Activated naive CD8-positive, alpha-beta T cell treated with anti-CD3 and anti-CD28 coated beads for 36 hours (primary cell): ENCODE measurements around the gene MSRB1. TPM values are rescaled to one million over a fixed set of nuclear protein-coding genes. Genes with fewer than 3 reads are reported as not detected.
"Not testable (repeated sequence)": the region's sequence is repeated elsewhere in the genome, so short reads cannot be mapped to it uniquely, and the experiment has no call there.

Experiments
- DNase-seq: peaks from one replicate; pipeline ENCODE4 v3.0.0; 2021
- H3K27ac Mint-ChIP-seq: one replicate; pipeline ENCODE4 v1.8.0; 2022; ENCODE audit warnings: mild to moderate bottlenecking, moderate library complexity, mixed read lengths
- H3K27me3 Mint-ChIP-seq: one replicate; pipeline ENCODE4 v1.8.0; 2022; ENCODE audit warnings: mild to moderate bottlenecking, mixed read lengths
- H3K36me3 Mint-ChIP-seq: one replicate; pipeline ENCODE4 v1.8.0; 2021; ENCODE audit warnings: mild to moderate bottlenecking, mixed read lengths
- H3K4me1 Mint-ChIP-seq: one replicate; pipeline ENCODE4 v1.8.0; 2021; ENCODE audit warnings: mixed read lengths
- H3K4me3 Mint-ChIP-seq: one replicate; pipeline ENCODE4 v1.8.0; 2022; ENCODE audit warnings: mild to moderate bottlenecking, moderate library complexity, mixed read lengths
- H3K9me3 Mint-ChIP-seq: one replicate; pipeline ENCODE4 v1.8.0; 2022; ENCODE audit warnings: mixed read lengths
- total RNA-seq, 2 experiments: library from RNA; stranded (reverse); gene quantifications; one replicate each; pipeline ENCODE4 v1.2.3, GENCODE V29; 2021

Gene MSRB1
- total RNA-seq, 2 experiments from 2014 or later, result 21.3 to 22.4 TPM

- DNase-seq, H3K9me3 Mint-ChIP-seq, H3K27ac Mint-ChIP-seq, H3K4me3 Mint-ChIP-seq: not testable (repeated sequence)
- peaks cover 33% of the 10 kb centered on the region for H3K4me1 Mint-ChIP-seq
- peaks cover 33% of the 10 kb centered on the region for H3K36me3 Mint-ChIP-seq
- H3K27me3 Mint-ChIP-seq, result peaks cover 17% of the 10 kb centered on the region
Observed at GRCh38 chr16:1958143-1958491, 15.1 kb upstream of the MSRB1 start.

- H3K4me3 Mint-ChIP-seq, DNase-seq, H3K9me3 Mint-ChIP-seq, H3K27ac Mint-ChIP-seq: not testable (repeated sequence)
- Mint-ChIP-seq H3K36me3 (peaks cover 27% of the 10 kb centered on the region), H3K27me3 (peaks cover 14% of the 10 kb centered on the region), H3K4me1 (peaks cover 29% of the 10 kb centered on the region)
Observed at GRCh38 chr16:1957434-1958142, 14.6 kb upstream of the MSRB1 start.

- Mint-ChIP-seq H3K4me1 (no peaks in the 10 kb centered on the region), H3K4me3 (no peak overlapping the region), H3K36me3 (no peaks in the 10 kb centered on the region), H3K9me3 (no peaks in the 10 kb centered on the region), H3K27me3 (peaks cover 2% of the 10 kb centered on the region), H3K27ac (no peak overlapping the region)
- DNase-seq, result no peak
Observed at GRCh38 chr16:1953734-1954133, 10.7 kb upstream of the MSRB1 start.

GRCh38 chr16:1950559-1950958 is 7.6 kb upstream of the MSRB1 start:
- Mint-ChIP-seq H3K27ac (no peak overlapping the region), H3K27me3 (no peaks in the 10 kb centered on the region), H3K36me3 (no peaks in the 10 kb centered on the region)

GRCh38 chr16:1950047-1950446 is 7.0 kb upstream of the MSRB1 start:
- Mint-ChIP-seq H3K4me3 (no peak overlapping the region), H3K36me3 (no peaks in the 10 kb centered on the region), H3K4me1 (no peaks in the 10 kb centered on the region), H3K9me3 (no peaks in the 10 kb centered on the region), H3K27ac (no peak overlapping the region), H3K27me3 (no peaks in the 10 kb centered on the region)
- DNase-seq, result no peak

More at GRCh38 chr16:1950559-1950958, 7.6 kb upstream of the MSRB1 start:
- DNase-seq, result no peak
- no peaks in the 10 kb centered on the region for H3K4me1 Mint-ChIP-seq
- no peaks in the 10 kb centered on the region for H3K9me3 Mint-ChIP-seq
- H3K4me3 Mint-ChIP-seq, result no peak overlapping the region

- H3K4me3 Mint-ChIP-seq, result no peak overlapping the region
- peaks cover under 1% of the 10 kb centered on the region for H3K4me1 Mint-ChIP-seq
- no peaks in the 10 kb centered on the region for H3K27me3 Mint-ChIP-seq
- no peaks in the 10 kb centered on the region for H3K9me3 Mint-ChIP-seq
- H3K27ac Mint-ChIP-seq, result no peak overlapping the region
- no peaks in the 10 kb centered on the region for H3K36me3 Mint-ChIP-seq
- no peak for DNase-seq
Observed at GRCh38 chr16:1949507-1949906, 6.5 kb upstream of the MSRB1 start.

GRCh38 chr16:1947369-1947670 is 4.3 kb upstream of the MSRB1 start:
- no peak overlapping the region for H3K27ac Mint-ChIP-seq
- no peaks in the 10 kb centered on the region for H3K36me3 Mint-ChIP-seq
- peaks cover 10% of the 10 kb centered on the region for H3K4me1 Mint-ChIP-seq
- H3K4me3 Mint-ChIP-seq, result no peak overlapping the region
- no peaks in the 10 kb centered on the region for H3K27me3 Mint-ChIP-seq
- no peak for DNase-seq
- H3K9me3 Mint-ChIP-seq, result no peaks in the 10 kb centered on the region

GRCh38 chr16:1946495-1947368 is 3.7 kb upstream of the MSRB1 start:
- Mint-ChIP-seq H3K36me3 (no peaks in the 10 kb centered on the region), H3K9me3 (no peaks in the 10 kb centered on the region), H3K4me3 (no peak overlapping the region), H3K4me1 (peaks cover 14% of the 10 kb centered on the region), H3K27ac (no peak overlapping the region), H3K27me3 (no peaks in the 10 kb centered on the region)
- no peak for DNase-seq

- Mint-ChIP-seq H3K27me3 (no peaks in the 10 kb centered on the region), H3K27ac (no peak overlapping the region), H3K36me3 (no peaks in the 10 kb centered on the region), H3K4me1 (peaks cover 17% of the 10 kb centered on the region), H3K9me3 (no peaks in the 10 kb centered on the region), H3K4me3 (no peak overlapping the region)
- no peak for DNase-seq
Observed at GRCh38 chr16:1945559-1946391, 2.8 kb upstream of the MSRB1 start.

- no peak for DNase-seq
- Mint-ChIP-seq H3K4me3 (peak overlapping the region; percentile 86), H3K27ac (no peak overlapping the region), H3K4me1 (peaks cover 17% of the 10 kb centered on the region), H3K9me3 (no peaks in the 10 kb centered on the region), H3K36me3 (no peaks in the 10 kb centered on the region), H3K27me3 (no peaks in the 10 kb centered on the region)
Observed at GRCh38 chr16:1944612-1945199, 1.7 kb upstream of the MSRB1 start.

GRCh38 chr16:1942047-1942809 is 771 bp downstream of the MSRB1 start:
- Mint-ChIP-seq H3K36me3 (peaks cover 4% of the 10 kb centered on the region), H3K27me3 (no peaks in the 10 kb centered on the region)

GRCh38 chr16:1941162-1942046 is 1.6 kb downstream of the MSRB1 start:
- DNase-seq, result no peak
- Mint-ChIP-seq H3K36me3 (peaks cover 4% of the 10 kb centered on the region), H3K27me3 (no peaks in the 10 kb centered on the region), H3K27ac (no peak overlapping the region), H3K9me3 (no peaks in the 10 kb centered on the region), H3K4me3 (peak overlapping the region; percentile 86), H3K4me1 (peaks cover 17% of the 10 kb centered on the region)

More at GRCh38 chr16:1942047-1942809, 771 bp downstream of the MSRB1 start:
- Mint-ChIP-seq H3K4me1 (peaks cover 17% of the 10 kb centered on the region), H3K9me3 (no peaks in the 10 kb centered on the region), H3K27ac (no peak overlapping the region), H3K4me3 (peak overlapping the region; percentile 86)
- DNase-seq, result no peak

GRCh38 chr16:1940273-1941161 is 2.5 kb downstream of the MSRB1 start:
- Mint-ChIP-seq H3K36me3 (peaks cover 4% of the 10 kb centered on the region), H3K9me3 (no peaks in the 10 kb centered on the region), H3K4me1 (peaks cover 17% of the 10 kb centered on the region), H3K27ac (no peak overlapping the region), H3K4me3 (no peak overlapping the region), H3K27me3 (no peaks in the 10 kb centered on the region)
- DNase-seq, result no peak
